WI38 (cell line): ENCODE data around the gene MERTK.

Experiments
- H3K4me3 ChIP-seq: 2 replicates; pipeline ENCODE4 v1.5.1; 2011; ENCODE audit warnings: low read depth, mild to moderate bottlenecking, control low read depth, low read length
- TF ChIP-seq, protein P1 (sequence below): IDR thresholded peaks from 2 replicates; pipeline ENCODE4 v1.5.1; 2012; ENCODE audit warnings: low read depth, mild to moderate bottlenecking, control low read depth, low read length

Gene MERTK

DNA sequence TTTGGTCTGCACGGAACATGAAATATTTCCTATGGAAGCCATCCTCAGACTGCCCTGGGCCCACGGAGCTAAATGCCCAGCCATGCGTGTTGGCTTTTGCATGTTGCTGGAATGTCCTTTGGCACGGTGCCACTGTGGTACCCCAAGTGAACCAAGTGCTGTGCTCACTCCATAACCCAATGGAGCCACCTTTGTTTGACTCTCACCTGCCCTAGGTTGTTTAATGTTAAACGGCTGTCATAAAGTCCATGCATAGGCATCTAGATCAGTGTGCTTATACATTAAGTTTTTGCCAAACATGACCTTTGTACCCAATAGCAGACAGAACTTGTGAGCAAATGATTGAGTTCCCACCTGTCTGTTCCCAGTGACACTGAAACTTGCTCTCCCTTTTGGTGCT lies 96.7 kb downstream of the MERTK start:
- TF ChIP-seq, protein P1, sequence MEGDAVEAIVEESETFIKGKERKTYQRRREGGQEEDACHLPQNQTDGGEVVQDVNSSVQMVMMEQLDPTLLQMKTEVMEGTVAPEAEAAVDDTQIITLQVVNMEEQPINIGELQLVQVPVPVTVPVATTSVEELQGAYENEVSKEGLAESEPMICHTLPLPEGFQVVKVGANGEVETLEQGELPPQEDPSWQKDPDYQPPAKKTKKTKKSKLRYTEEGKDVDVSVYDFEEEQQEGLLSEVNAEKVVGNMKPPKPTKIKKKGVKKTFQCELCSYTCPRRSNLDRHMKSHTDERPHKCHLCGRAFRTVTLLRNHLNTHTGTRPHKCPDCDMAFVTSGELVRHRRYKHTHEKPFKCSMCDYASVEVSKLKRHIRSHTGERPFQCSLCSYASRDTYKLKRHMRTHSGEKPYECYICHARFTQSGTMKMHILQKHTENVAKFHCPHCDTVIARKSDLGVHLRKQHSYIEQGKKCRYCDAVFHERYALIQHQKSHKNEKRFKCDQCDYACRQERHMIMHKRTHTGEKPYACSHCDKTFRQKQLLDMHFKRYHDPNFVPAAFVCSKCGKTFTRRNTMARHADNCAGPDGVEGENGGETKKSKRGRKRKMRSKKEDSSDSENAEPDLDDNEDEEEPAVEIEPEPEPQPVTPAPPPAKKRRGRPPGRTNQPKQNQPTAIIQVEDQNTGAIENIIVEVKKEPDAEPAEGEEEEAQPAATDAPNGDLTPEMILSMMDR, result no peak
- H3K4me3 ChIP-seq, result no peak overlapping the region

DNA sequence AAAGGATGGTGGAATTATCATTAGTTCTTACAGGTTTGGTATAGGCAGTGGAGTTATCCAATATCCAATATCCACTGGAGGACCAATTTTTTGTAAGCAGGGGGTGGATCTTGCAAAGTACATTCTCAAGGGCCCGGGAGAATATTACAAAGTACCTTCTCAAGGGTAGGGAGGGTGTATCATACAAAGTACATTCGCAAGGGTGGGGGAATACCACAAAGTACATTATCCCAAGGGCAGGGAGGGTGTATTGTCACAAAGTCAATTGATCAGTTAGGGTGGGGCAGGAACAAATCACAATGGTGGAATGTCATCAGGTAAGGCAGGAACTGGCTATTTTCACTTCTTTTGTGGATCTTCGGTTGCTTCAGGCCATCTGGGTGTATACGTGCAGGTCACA lies 101.4 kb downstream of the MERTK start:
- no peak overlapping the region for H3K4me3 ChIP-seq
- TF ChIP-seq, protein P1, result no peak

DNA sequence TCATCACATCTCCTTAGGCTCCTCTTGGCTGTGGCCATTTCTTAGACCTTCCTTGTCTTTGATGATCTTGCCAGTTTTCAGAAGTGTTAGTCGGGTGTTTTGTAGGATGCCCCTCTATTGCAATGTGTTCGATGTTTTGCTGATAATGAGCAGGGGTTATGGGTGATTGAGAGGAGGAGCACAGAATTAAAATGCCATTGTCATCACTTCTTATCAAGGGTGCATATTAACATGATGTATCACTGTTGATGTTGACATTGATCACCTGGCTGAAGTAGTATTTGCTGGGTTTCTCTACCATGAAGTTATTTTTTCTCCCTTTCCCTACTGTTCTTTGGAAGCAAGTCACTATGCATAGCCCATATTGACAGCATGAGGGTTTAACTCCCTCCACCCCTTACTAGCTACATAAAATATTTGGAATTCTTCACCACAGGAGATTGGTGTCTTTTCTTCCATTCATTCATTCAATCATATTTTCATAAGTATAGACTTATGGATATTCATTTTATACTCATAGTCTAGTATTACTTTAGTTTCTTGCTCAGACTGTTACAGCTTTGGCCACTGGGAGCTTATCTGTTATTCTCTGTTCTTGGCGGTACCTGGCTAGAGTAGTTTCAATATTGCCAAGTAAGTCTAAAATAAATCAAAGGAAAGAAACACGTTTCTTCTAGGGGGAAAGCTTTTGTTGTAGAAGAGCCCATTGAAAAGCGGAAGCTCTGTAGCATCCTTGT lies 102.2 kb downstream of the MERTK start:
- no peak overlapping the region for H3K4me3 ChIP-seq
- TF ChIP-seq, protein P1, result no peak

DNA sequence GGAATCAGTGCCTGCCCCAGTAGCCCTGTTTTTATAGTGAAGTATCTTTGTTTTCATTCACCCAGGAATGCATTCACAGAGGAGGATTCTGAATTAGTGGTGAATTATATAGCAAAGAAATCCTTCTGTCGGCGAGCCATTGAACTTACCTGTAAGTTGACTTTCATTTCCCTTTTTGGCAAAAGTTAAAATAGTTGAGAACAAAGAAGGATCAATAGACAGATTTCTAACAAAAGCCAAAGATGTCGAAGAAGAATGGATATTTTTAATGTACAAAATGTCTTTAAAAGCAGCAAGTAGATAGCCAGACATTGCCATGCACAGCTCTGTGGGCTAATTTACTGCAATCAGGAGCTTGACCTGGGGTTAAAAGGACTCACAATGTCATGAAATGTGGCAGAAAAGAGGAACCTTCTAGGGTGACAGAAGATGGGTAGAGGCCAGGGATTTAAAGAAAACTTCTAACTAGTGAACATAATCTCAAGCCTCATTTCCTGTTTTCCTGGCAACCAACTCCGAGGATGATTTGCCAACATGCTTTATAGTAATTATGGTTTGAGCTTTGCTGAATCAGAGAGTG lies 102.8 kb downstream of the MERTK start:
- no peak overlapping the region for H3K4me3 ChIP-seq
- TF ChIP-seq, protein P1, result no peak

DNA sequence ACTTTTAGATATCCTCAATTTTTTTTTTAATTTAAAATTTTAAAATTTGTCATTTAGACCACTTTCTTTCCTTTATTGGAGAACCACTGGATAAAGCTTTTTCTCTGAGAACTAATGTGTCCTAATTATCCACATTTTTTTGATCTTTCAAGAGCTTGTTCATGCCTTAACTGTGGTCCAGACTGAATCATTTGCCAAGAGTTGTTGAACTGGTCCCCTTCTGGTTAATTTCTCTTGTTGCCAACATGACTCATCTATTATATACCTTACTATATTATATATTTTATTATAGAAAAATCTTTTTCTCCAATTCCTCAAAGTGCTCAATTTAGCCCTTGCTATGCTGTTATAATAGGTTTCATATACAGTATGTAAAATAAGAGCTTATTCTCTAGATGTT lies 103.5 kb downstream of the MERTK start:
- TF ChIP-seq, protein P1, result no peak
- H3K4me3 ChIP-seq, result no peak overlapping the region

DNA sequence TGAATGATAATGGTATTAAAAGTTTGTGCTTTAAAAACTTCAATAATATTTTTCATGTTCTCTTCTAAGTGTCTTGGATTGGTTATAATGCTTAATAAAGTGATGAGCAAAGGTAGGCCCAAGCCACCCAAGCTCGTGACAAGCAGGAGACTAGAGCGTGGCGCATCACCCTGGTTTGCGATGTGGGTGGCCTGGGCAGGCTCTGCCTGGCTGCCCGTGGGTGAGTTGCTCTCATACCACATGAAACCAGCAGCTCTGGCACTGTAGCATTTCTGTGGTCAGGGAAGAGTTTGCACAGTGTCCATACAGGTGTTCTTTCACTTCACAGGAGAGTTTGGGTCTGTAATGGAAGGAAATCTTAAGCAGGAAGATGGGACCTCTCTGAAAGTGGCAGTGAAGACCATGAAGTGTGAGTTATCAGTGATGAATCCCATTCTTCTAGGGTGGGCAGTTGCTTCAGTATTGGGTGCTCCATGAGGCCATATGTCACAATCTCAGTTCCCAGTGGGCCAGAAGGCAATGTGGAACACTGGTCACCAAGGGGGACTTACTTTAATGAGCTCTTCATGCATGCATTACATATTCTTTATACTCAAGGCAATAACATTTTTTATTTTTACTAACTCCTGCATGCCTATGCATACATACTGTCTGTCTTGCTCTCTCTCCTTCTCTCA lies 105.3 kb downstream of the MERTK start:
- H3K4me3 ChIP-seq, result no peak overlapping the region
- TF ChIP-seq, protein P1, result no peak

DNA sequence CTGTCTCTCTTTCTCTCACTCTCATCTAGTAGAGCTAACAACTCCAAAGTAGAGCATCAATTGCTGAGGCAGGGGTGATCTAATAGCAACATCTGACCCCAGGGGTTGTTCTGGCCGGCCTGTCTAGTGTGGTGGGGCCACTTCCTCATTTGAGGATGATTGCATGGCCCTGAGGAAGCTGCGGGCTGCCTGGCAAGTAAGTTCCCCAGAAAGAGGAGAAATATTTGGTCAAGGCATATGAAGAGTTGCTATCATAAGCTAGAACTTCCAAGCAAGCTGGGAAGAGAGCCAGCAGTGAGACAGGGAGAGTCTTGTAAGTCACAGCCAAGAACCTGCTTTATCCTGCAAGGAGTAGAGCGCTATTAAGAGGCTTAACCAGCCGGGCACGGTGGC lies 105.8 kb downstream of the MERTK start:
- no peak overlapping the region for H3K4me3 ChIP-seq
- TF ChIP-seq, protein P1, result no peak
